GM12872 (cell line): ENCODE results near the gene BTBD1.

Source experiments
- TF ChIP-seq, protein P1 (sequence below): IDR thresholded peaks from 3 replicates; pipeline ENCODE4 v1.5.1; 2011; ENCODE audit warnings: low read depth, mild to moderate bottlenecking, low read length, moderate library complexity; ENCODE audit not compliant: insufficient read depth

BTBD1 gene

DNA sequence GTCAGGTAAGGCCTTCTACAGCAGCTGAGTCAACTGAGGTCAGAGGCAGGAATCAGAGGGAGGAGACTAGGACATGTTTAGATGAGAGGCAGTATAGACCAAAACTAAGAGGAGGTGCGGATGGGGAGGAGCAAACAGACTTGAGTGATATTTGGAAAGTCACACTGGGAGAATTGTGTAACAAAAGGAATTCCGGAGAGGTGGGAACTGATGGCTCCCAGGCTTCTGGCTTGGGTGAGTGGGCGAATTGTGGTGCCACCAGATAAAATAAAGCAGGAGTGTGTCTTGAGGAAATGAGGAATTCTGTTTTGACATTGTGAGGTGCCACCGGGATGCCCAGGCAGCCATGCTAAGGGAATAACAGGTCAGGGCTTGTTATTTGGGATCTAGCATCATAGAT, 37.1 kb upstream of the BTBD1 start:
- TF ChIP-seq, protein P1, sequence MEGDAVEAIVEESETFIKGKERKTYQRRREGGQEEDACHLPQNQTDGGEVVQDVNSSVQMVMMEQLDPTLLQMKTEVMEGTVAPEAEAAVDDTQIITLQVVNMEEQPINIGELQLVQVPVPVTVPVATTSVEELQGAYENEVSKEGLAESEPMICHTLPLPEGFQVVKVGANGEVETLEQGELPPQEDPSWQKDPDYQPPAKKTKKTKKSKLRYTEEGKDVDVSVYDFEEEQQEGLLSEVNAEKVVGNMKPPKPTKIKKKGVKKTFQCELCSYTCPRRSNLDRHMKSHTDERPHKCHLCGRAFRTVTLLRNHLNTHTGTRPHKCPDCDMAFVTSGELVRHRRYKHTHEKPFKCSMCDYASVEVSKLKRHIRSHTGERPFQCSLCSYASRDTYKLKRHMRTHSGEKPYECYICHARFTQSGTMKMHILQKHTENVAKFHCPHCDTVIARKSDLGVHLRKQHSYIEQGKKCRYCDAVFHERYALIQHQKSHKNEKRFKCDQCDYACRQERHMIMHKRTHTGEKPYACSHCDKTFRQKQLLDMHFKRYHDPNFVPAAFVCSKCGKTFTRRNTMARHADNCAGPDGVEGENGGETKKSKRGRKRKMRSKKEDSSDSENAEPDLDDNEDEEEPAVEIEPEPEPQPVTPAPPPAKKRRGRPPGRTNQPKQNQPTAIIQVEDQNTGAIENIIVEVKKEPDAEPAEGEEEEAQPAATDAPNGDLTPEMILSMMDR: no peak

DNA sequence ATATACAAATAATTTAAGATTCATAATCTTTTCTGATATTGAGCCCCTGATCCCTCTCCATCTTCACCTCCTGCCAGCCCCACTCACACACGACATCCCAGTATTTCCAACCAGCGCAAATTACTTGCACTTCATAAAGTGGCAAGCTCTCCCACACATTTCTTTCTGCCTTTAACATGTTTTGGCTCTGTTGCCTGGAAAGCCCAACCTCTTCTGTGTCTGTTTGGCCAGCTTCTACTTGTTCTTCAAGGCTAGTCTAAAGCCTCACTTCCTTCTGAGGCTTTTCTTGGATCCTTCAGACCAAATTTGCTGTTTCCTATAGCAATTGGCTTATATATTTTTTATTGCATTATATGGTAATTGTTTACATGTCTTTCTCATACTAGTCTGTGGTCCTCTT, 35.3 kb upstream of the BTBD1 start:
- TF ChIP-seq, protein P1: no peak

DNA sequence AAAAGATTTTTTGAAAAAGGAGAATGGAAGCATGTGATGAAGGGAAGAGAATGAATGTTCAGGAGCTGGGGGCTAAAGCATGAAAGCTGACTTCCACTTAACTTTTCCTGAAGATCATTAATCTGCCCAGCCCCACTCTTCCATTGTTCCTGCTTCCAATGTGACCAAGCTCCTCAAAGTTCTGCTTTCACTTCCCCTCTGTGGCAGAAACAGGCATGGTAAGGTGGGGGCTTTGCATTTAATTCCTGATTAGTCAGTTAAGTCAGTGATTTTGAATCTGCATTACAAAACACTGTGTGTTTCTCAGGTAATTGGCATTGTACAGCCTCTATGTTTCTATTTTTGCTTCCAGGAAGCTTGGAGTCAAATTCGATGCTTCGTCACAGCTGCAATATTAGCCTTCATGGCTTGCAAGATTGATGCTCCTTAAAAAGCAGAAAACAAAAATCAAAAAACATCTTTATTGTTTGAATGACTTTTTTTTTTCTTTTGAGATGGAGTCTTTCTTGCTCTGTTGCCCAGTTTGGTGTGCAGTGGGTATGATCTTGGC, 33.1 kb upstream of the BTBD1 start:
- TF ChIP-seq, protein P1: no peak

DNA sequence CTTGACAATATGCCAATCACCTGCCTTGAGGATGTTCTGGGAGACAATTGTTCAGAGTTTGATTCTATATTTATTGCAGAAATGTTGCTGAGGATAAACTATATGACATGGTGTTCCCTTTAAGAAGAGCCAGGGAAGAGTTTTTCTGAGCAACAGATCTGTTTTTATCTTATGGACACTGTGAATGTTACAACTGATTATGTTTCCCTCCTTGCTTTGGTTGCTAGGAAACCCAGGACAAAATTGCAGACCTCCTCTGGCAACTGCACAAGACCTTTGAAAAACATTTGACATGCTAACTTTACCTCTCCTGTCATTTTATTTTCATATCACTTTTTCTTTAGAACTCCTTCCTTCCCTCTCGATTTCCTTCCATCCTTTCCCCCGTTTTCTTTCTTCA, 32.2 kb upstream of the BTBD1 start:
- TF ChIP-seq, protein P1: no peak

DNA sequence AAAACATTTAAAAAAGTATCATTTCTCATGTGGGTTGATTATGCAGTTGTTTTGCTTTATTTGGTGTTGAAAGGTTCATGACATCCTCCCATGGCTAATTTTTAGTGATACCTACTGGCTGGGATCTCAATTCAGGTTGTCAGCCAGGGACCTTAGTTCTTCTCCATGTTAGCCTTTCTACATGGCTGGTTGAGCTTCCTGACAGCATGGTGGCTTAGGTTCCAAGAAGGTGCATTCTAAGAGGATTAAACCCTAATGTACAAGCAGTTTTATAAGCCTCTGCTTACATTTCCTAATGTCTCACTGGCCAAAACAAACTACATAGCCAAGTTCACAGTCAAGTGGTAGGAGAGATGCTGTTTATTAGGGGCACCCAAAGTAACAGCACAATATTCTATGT, 31.0 kb upstream of the BTBD1 start:
- TF ChIP-seq, protein P1: no peak

DNA sequence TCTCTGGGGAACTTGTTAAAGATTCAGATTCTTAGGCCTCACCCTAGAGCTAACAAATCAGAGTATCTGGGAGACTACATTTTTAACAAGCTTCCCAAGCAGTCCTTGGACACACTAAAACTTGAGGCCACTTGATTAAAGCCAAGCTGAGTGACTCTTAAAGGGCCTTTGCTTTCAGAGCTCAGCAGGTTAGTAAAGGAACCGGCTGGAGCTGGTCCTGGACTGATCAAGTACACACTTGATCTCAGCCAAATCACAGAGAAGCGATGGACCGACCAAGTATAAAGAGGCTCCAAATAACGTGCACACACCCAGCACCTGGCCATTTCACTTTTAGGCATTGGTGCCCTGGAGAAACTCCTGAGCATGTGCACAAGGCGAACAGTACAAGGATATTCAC, 27.5 kb upstream of the BTBD1 start:
- TF ChIP-seq, protein P1: no peak

DNA sequence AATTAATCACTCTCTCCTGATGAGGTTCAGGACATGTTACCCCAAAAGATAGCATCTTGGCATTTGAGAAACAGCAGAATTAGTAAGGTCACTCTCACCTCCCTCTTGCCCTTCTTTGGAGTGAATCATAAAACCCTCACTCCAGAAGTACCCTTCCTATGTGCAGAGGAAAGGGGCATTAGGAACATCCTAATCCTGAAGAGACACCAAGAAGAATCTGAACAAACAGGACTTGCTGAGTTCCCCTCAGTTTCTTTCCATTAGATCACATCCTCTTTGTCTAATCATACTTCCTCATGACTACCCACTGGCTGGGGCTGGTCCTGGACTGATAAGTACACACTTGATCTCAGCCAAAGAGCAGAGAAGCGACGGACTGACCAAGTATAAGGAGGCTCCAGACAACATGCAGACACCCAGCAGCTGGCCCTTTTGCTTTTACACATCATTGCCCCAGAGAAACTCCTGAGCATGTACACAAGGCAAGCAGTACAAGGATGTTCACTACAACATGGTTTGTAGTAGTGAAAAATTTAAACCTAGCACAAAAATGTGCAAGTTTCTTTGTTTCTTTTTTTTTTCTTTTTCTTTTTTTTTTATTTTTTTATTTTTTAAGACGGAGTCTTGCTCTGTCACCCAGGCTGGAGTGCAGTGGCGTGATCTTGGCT, 25.4 kb upstream of the BTBD1 start:
- TF ChIP-seq, protein P1: no peak
